ENCODE data around the gene CYP3A7. TPM values are rescaled to one million over a fixed set of nuclear protein-coding genes. Genes with fewer than 3 reads are reported as not detected.
"Not testable (repeated sequence)": the region's sequence is repeated elsewhere in the genome, so short reads cannot be mapped to it uniquely, and the experiment has no call there.

The CYP3A7 gene
- total RNA-seq, 1 donor from 2014 or later, result not detected

DNA sequence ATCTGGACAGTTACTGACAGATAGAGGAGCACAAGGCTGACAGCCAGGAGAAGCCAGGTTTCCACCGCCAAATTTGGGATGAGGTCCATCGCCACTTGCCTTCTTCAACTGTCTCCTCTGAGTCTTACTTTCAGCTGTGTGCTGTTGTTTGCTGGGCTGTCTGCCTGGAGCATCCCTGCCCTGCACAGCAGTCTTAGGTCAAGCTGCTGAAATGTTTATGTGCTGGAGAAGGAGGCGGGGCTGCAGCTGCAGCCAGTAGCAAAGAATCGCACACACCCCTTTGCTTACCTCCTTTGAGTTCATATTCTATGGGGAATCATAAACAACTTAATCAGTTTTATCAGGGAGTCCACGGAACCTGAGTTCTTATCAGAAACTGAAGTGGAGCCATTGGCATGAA lies 35.0 kb downstream of the CYP3A7 start:
- no peak for ATAC-seq

DNA sequence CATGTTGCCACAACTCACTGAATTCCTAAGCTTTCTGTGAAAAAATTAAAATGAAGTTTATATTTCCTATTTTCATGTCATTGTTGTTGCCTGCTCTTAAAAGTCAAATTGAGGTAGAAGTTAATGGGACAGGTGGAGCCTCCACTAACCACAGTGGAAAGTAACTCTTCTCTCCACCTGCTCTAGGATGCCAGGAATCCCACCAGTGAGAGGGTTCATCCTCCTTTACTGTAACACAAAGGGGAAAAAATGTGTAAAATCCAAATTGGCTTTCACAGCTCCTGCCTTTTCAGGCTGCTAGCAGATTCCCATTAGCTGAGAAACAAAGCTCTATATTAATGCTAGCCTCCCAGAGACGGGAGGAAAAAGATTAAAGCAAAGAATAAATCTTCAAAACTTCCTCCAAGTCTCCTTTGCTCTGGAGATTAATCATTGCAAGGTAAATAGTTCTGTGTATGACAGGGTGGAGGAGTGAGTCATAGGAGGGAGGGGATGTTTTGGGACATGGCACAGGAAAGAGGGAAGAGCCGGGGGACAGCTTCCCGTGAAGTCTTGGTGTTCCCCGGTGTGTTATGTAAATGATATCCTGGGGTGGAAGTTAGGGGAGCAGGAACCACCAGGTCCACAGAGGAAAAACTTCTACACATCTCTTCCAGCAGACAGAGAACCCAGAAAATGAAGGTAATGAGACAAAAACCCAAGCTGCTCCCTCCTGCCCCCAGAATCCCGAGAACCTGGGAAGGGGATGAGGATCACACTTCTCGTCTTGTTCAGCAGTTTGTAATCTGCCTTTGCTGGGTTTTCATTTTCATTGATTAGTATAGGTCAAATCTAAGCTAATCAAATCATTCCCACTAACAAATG lies 35.9 kb downstream of the CYP3A7 start:
- ATAC-seq, result peak; percentile 96

DNA sequence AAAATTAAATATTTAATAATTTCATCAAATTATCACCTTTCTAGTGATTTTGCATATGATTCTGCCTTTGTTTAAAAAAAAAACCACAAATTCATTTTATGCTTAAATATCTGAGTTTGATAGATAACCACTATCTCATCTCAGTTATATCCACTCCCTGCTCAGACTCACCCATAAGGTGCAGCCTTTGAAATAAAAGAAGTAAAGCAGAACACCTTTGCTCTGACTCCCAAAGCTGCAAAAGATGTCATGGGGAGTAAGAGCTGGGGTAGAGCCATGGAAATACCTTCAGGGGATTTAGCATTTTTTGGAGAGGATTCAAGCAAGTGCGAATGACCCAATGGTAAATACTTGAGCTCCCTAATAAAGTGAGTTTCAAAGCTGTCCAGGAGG lies 40.1 kb downstream of the CYP3A7 start:
- ATAC-seq, result no peak

DNA sequence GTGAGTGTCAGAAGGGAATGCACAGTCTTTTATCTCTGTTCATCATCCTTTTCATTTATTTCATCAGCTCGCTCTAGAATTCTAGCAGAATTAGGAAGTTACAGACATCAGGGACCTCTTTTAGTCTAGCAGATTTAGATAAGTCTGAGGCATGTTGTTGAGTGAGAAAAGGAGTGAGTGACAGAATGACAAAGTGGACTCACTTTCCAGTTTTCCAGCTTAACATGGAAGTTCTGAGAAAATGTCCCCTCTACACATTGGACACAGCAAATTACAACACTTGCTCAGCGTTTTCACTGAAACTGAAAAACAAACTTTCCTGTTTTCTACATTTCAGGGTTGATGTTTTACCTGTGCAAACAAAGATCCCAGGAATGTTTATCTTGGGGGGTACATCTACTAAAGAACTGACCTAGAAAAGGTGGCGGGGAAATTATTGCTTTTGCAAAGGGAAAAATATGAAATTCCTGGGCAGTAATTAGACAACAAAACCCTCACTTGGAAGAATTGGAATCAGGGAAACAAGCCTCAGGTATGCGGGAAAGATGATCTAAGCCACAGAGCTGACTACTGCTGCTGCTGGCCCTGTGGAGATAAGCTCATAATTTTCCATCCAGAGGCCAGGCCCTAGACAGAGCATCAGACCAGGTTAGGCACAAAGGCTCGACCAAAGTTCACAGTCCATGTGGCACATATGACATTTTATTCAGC lies 40.6 kb downstream of the CYP3A7 start:
- no peak for ATAC-seq

DNA sequence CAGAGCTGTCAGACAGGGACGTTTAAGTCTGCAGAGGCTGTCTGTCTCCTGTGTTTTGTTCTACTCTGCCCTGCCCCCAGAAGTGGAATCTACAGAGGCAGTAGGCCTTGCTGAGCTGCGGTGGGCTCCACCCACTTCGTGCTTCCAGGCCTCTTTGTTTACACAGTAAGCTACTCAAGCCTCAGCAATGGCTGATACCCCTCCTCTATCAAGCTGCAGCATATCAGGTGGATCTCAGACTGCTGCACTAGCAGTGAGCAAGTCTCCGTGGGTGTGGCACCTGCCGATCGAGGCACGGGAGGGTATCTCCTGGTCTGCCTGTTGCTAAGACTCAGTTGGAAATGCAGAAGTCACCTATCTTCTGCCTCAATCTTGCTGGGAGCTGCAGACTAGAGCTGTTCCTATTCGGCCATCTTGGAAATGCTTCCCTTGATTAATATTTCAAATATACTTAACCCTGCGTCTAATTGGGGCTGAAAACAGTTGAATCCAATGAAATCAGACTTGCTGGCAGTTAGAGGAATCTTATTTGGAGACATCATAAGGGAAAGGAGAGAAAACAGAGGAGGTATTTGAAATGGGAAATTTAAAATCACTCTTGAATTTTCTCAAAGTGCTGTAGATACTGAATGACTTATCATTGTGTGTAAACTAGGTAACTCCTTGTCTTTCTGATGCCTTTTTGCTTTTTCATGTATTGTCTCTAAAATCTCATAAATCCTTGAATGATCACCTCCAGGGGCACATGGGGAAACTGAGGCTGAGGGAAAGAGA lies 41.4 kb downstream of the CYP3A7 start:
- ATAC-seq, result no peak

DNA sequence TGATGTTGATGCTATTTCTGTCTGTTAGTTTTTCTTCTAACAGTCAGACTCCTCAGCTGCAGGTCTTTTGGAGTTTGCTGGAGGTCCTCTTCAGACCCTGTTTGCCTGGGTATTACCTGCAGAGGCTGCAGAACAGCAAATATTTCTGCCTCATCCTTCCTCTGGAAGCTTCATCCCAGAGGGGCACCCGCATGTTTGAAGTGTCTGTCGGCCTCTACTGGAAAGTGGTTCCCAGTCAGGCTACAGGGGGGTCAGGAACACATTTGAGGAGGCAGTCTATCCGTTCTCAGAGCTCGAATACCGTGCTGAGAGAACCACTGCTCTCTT lies 41.9 kb downstream of the CYP3A7 start:
- no peak for ATAC-seq

DNA sequence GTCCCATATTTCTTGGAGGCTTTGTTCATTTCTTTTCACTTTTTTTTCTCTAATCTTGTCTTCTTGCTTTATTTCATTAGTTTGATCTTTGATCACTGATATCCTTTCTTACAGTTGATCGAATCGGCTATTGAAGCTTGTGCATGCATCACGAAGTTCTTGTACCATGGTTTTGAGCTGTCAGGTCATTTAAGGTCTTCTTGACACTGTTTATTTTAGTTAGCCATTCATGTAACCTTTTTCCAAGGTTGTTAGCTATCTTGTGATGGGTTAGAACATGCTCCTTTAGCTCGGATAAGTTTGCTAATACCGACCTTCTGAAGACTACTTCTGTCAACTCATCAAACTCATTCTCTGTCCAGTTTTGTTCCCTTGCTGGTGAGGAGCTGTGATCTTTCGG lies 42.4 kb downstream of the CYP3A7 start:
- ATAC-seq, result not testable (repeated sequence)

DNA sequence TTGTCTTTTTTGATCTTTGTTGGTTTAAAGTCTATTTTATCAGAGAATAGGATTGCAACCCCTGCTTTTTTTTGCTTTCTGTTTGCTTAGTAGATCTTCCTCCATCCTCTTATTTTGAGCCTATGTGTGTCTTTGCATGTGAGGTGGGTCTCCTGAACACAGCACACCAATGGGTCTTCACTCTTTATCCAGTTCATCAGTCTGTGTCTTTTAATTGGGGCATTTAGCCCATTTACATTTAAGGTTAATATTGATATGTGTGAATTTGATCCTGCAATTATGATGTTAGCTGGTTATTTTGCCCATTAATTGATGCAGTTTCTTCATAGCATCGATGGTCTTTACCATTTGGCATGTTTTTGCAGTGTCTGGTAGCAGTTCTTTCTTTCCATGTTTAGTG lies 43.3 kb downstream of the CYP3A7 start:
- ATAC-seq, result not testable (repeated sequence)

DNA sequence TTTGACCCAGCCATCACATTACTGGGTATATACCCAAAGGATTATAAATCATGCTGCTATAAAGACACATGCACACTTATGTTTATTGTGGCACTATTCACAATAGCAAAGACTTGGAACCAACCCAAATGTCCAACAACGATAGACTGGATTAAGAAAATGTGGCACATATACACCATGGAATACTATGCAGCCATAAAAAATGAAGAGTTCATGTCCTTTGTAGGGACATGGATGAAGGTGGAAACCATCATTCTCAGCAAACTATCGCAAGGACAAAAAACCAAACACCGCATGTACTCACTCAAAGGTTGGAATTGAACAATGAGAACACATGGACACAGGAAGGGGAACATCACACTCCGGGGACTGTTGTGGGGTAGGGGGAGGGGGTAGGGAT lies 44.1 kb downstream of the CYP3A7 start:
- not testable (repeated sequence) for ATAC-seq

DNA sequence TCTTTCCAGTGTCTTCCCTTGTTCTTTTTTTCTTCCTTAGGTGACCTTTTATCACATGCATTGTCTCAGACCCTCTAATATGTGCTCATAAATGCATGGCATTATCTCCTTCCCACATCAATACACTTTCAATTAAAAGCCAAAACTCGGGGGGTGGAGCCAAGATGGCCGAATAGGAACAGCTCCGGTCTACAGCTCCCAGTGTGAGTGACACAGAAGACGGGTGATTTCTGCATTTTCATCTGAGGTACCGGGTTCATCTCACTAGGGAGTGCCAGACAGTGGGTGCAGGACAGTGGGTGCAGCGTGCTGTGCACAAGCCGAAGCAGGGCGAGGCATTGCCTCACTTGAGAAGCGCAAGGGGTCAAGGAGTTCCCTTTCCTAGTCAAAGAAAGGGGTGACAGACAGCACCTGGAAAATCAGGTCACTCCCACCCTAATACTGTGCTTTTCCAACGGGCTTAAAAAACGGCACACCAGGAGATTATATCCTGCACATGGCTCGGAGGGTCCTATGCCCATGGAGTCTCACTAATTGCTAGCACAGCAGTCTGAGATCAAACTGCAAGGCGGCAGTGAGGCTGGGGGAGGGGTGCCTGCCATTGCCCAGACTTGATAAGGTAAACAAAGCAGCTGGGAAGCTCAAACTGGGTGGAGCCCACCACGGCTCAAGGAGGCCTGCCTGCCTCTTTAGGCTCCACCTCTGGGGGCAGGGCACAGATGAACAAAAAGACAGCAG lies 49.0 kb downstream of the CYP3A7 start:
- ATAC-seq, result not testable (repeated sequence)

DNA sequence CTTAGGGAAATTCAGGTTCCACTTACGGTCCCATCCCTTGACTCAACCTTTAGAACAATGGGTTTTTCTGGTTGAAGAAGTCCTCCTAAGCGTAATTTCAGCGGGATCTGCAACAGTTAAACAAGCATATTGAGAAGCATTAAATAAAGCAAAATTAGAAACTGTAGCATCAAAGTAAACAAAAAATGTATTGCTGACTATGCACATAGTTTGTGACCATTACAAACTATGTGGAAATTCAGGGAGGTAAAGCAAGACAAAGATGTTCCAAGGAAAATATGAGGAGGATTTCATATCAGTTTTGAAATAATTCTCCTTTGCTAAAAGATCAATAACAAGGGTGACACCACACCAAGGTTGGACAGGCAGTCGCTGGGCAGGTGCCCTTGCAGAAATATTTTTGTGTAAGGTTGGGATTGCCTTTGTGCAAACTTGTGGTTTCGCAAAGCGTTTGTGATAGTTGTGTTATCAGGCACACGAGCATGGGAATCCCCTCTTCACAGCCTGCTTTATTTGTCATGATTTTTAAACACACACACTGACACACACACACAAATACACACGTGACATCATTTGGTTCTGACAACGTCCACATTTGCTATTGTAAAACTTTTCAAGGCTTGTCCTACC lies 49.8 kb downstream of the CYP3A7 start:
- ATAC-seq, result no peak

DNA sequence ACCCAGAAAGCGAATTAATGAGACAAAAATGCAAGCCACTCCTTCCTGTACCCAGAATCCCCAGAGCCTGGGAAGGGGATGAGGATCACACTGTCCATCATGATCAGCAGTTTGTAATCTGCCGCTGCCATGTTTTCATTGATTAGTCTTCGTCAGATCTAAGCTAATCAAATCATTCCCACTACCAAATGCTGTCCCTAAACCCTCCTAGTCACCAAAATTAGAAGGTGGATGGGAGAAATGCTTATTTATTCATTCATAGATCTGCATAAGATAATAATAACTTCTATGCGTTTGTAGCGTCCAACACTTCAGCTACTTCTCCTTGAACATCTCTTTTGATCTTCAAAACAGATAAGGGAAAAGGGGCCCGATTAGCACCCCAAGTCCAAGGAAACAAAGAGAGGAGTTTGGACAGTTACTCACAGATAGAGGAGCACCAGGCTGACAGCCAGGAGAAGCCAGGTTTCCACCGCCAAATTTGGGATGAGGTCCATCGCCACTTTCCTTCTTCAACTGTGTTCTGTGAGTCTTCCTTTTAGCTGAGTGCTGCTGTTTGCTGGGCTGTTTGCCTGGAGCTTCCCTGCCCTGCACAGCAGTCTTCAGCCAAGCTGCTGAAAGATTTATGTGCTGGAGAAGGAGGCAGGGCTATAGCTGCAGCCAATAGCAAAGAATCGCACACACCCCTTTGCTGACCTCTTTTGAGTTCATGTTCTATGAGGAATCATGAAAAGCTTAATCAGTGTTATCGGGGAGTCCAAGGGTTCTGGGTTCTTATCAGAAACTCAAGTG lies 55.4 kb downstream of the CYP3A7 start, which contains the start of gene CYP3A5:
Gene CYP3A5, minus strand, starts transcription at position 597 of the 792 bp plus-strand sequence. Its CDS starts 100 bp downstream, at position 497.
- peak; percentile 92 for ATAC-seq

DNA sequence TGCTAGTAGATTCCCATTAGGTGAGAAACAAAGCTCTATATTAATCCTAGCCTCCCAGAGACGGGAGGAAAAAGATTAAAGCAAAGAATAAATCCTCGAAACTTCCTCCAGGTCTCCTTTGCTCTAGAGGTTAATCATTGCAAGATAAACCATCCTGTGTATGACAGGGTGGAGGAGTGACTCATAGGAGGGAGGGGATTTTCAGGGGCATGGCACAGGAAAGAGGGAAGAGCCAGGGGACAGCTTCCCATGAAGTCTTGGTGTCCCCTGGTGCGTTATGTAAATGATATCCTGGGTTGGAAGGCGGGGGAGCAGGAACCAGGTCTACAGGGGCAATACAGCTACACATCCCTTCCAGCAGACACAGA lies 56.0 kb downstream of the CYP3A7 start:
- peak; percentile 90 for ATAC-seq

DNA sequence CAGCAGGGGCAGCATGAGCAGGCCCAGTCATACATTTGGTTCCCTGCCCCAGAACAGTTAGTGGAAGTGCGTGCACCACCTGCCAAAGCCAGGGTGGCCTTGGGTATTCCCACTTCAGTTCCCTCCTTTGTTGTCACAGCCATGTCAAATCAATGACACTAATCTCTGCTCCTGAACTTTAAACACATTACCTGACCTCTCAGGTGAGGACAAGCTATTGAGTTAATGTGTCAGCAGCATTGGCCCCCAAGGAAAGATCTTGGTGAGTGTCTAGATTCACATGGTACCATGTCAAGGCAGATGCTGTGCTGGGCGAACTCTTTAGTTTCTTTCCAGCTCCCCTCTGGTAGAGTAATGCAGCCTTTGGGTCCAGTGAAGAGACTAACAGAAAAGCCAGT lies 57.3 kb downstream of the CYP3A7 start:
- no peak for ATAC-seq

DNA sequence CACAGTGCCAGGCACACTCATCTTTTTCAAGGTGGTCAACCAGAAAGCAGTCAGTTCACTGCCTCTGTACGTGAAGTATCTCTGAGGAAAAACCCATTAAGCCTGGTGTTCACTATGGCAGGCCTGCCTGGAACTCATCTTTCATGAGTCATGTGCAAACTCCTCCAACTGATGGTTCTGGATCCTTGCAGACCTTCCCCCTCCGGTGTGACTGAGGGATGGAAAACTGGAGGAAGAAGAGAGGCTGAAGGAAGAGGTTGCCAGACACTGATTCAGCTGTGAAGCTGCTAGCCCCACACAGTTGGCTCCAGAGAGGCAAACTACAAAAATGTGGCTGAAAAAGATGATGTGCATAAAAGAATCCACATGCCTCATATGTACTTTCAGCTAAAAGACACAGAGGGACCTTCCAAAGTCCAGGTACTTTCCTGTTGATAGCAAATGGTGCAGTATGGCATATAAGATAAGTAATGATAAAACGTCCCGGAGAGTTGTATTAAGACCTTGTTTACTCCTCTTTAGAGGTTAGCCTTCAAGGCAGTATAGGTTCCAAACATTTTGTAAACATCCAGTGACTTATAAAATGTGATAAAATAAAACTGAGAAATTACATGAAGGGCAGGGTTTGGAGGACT lies 57.9 kb downstream of the CYP3A7 start:
- ATAC-seq, result no peak

DNA sequence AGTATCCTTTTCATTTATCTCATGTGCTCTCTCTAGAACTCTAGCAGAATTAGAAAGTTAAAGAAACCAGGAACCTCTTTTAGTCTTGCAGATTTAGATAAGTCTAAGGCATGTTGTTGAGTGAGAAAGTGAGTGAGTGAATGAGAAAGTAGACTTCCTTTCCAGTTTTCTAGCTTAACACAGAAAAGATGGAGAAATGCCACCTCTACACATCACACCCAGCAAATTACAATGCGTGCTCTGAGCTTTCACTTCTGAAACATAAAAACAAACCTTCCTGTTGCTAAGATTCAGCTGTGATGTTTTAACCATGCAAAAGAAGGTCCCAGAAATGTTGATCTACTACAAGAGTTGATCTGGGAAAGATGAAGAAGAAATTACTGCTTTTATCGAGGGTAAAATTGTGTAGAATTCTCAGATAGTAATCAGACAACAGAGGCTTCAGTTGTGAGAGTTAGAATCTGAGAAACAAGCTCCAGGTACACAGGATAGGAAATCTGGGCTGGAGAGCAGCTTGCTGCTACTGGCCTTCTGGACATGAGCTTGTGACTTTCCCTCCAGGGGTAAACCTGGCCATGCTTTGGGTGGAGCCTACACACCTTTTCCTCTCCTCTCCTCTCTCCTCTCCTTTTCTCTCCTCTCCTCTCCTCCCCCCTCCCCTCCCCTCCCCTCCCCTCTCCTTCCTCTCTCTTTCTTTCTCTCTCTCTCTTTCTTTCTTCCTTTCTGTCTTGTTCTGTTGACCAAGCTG lies 59.8 kb downstream of the CYP3A7 start:
- ATAC-seq, result no peak

DNA sequence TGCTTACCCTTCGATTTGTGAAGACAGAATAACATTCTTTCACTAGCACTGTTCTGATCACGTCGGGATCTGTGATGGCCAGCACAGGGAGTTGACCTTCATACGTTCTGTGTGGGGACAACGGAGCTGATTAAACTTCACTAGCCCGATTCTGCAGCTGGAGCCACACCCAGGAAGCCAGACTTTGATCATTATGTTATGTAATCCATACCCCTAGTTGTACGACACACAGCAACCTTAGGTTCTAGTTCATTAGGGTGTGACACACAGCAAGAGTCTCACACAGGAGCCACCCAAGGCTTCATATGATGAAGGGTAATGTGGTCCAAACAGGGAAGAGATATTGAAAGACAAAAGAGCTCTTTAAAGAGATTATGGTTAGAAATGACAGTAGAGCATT lies 62.4 kb downstream of the CYP3A7 start:
- ATAC-seq, result no peak

DNA sequence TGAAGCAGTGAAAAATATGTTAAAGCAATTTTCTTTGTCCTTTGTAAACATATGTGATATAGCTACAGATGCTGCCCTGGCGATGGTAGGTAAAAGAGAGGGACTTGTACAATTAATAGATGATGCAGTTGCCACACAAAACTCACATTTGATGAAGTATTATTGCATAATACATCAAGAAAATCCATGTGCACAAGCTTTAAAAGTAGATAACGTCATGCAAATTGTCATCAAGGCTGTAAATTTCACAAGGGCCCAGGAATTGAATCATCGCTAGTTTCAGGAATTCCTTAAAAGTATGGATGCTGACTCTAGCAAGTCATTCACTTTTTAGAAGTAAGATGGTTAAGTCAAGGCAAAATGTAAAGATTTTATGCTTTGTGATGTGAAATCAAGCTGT lies 65.2 kb downstream of the CYP3A7 start:
- no peak for ATAC-seq

DNA sequence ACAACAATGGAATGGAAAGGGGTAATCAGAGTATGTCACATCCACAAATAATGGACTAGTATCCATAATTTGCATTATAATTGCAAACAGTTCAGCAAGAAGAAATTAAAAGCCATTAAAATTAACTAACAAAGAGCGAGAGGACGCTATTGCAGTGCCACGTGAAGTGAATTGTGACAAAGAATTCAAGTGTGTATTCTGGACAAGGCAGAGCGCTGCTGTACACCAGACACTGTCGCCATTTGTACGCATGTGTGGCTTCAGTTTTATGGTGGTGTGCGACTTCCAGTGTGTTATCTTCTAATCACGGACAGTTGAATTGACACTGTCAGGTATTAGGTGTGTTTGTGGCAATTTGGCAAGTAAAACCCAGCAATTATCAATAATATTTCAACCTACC lies 66.5 kb downstream of the CYP3A7 start:
- ATAC-seq, result no peak

DNA sequence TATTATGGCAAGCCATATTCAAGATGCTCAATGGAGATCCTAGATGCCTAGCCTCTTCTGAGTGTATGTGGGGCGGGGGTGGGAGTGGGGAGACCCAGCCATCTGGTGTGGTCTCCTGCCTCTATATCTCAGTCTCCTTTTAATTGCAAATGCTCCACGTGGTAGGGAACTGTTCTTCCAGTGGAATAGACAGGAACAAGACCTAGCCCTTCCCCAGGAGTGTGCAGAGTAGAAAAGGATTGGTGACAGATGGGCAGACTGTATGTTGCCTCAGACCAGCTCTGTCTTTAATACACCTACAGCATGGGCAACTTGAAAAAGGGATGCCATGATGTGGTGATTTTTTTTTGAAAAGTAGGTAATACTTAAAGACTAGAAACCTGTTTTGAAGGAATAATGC lies 67.8 kb downstream of the CYP3A7 start:
- no peak for ATAC-seq

Measured in esophagus mucosa (tissue), 1 donor.